Measurements from ENCODE around the gene RAB9A.
"Not testable (repeated sequence)": the region's sequence is repeated elsewhere in the genome, so short reads cannot be mapped to it uniquely, and the experiment has no call there.

RAB9A gene

DNA sequence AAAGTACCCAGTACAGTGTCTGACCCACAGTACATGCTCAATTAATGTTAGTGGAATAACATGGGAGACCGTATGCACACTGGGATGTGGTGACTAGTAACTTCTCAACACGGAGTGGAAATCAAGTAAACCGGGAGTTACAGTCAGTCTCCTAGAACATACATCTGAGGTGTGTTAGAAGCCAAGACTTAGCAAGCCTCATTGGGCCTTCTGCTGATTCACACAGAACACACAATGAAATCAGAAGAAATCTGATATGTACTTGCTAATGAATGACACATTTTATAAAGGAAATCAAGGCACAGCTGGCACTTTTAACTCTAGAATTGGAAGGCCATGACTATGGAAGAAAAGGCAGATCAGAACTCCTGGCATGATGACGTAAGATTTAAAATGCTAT, 32.4 kb downstream of the RAB9A start:
- Histone ChIP-seq H2BK5ac (ENCODE audit: low read length) (no peak overlapping the region), H3K4ac (ENCODE audit: low read length) (no peak overlapping the region), H2BK15ac (ENCODE audit: low read length) (no peak overlapping the region), H2BK120ac (ENCODE audit: low read depth, low read length) (no peak overlapping the region), H3K4me1 (ENCODE audit: control insufficient read depth in 2 of 2, insufficient read depth in 1 of 2, low read depth in 1 of 2, low read length in 2 of 2) (peaks cover 0 to 21% of the 10 kb centered on the region in 2 donors), H3K4me3 (ENCODE audit: low read length in 2 of 2) (no peak overlapping the region), H2AFZ (ENCODE audit: low read length) (no peak overlapping the region), H3K27me3 (ENCODE audit: control insufficient read depth in 3 of 3, insufficient read depth in 3 of 3, low read depth in 1 of 3, low read length in 3 of 3) (no peaks in the 10 kb centered on the region), H3K27ac (replicated peaks; ENCODE audit: low read length) (no peak overlapping the region), H3K23ac (ENCODE audit: low read depth, low read length, poor library complexity) (no peak overlapping the region), H2BK12ac (ENCODE audit: low read length) (no peak overlapping the region), H2AK5ac (ENCODE audit: low read depth, low read length) (no peak overlapping the region), H3K79me1 (ENCODE audit: low read depth, low read length) (no peaks in the 10 kb centered on the region), H3K9ac (ENCODE audit: low read depth, low read length, poor library complexity) (no peak overlapping the region), H4K91ac (ENCODE audit: low read depth, low read length, poor library complexity) (no peak overlapping the region), H3K4me2 (ENCODE audit: insufficient read depth, low read length, poor library complexity, severe bottlenecking) (no peak overlapping the region), H3K36me3 (replicated peaks in 1 of 2; ENCODE audit: control insufficient read depth in 2 of 2, insufficient read depth in 2 of 2, low read length in 2 of 2) (peaks cover 7 to 36% of the 10 kb centered on the region in 2 donors), H4K8ac (ENCODE audit: low read depth, low read length) (no peak overlapping the region), H3K18ac (ENCODE audit: low read length) (no peak overlapping the region), H3K9me3 (replicated peaks in 1 of 2; ENCODE audit: control insufficient read depth in 2 of 2, insufficient read depth in 1 of 2, low read depth in 1 of 2, low read length in 2 of 2) (peaks cover 0 to 4% of the 10 kb centered on the region in 2 donors), H3K14ac (ENCODE audit: low read length) (no peak overlapping the region)
- no peak for DNase-seq (ENCODE audit: low spot score)
- no CpG with 5 or more reads among the region's 4 CpGs for WGBS, 2 donors (ENCODE audit: extremely low coverage in 2 of 2, insufficient read length in 2 of 2, insufficient replicate concordance in 1 of 2)

DNA sequence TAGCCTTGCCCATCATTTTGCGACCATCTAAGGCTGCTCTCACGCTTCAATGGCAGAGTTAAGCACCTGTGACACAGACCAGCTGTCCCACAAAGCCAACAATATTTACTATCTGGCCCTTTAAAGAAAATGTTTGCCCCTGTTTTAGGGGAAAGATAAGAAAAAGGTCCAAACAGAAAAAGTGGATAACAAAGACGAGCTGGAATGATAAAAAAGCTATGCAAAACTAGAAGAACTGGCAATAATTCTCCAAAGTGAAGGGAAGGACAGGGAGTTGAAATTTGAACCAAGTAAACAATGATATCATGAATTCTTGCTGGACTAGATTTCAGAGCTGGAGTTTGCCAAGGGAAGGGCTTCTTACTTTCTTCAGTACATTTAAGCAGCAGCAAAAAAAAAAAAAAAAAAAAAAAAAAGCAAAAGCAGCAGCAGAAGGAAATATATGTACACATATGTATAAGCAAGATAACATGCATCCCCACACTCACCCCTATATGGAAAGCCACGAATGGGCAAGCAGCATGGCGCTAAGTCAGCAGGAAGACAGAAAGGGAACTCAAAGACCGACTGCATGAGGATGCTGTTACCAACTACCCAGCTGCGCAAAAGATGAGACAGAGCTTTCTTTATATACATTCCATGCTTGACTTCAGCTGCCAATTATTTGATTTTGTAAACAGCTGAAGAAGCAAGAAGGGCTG, 33.0 kb downstream of the RAB9A start:
- no peak overlapping the region for H2BK15ac ChIP-seq (ENCODE audit: low read length)
- no peak overlapping the region for H3K23ac ChIP-seq (ENCODE audit: low read depth, low read length, poor library complexity)
- no peak overlapping the region for H2BK12ac ChIP-seq (ENCODE audit: low read length)
- H3K27me3 ChIP-seq (ENCODE audit: control insufficient read depth in 3 of 3, insufficient read depth in 3 of 3, low read depth in 1 of 3, low read length in 3 of 3) = no peaks in the 10 kb centered on the region
- H2AK5ac ChIP-seq (ENCODE audit: low read depth, low read length) = no peak overlapping the region
- H3K27ac ChIP-seq (replicated peaks; ENCODE audit: low read length) = no peak overlapping the region
- peaks cover 0 to 20% of the 10 kb centered on the region in 2 donors for H3K4me1 ChIP-seq (ENCODE audit: control insufficient read depth in 2 of 2, insufficient read depth in 1 of 2, low read depth in 1 of 2, low read length in 2 of 2)
- peaks cover 5 to 30% of the 10 kb centered on the region in 2 donors for H3K36me3 ChIP-seq (replicated peaks in 1 of 2; ENCODE audit: control insufficient read depth in 2 of 2, insufficient read depth in 2 of 2, low read length in 2 of 2)
- H2BK120ac ChIP-seq (ENCODE audit: low read depth, low read length) = no peak overlapping the region
- H3K18ac ChIP-seq (ENCODE audit: low read length) = no peak overlapping the region
- no CpG with 5 or more reads among the region's 7 CpGs for WGBS, 2 donors (ENCODE audit: extremely low coverage in 2 of 2, insufficient read length in 2 of 2, insufficient replicate concordance in 1 of 2)
- H4K8ac ChIP-seq (ENCODE audit: low read depth, low read length) = no peak overlapping the region
- H3K14ac ChIP-seq (ENCODE audit: low read length) = no peak overlapping the region
- H3K4me3 ChIP-seq (ENCODE audit: low read length in 2 of 2) = no peak overlapping the region
- no peak overlapping the region for H3K4me2 ChIP-seq (ENCODE audit: insufficient read depth, low read length, poor library complexity, severe bottlenecking)
- no peak overlapping the region for H3K9ac ChIP-seq (ENCODE audit: low read depth, low read length, poor library complexity)
- no peak overlapping the region for H2AFZ ChIP-seq (ENCODE audit: low read length)
- DNase-seq (ENCODE audit: low spot score) = no peak
- no peak overlapping the region for H4K91ac ChIP-seq (ENCODE audit: low read depth, low read length, poor library complexity)
- peaks cover 0 to 4% of the 10 kb centered on the region in 2 donors for H3K9me3 ChIP-seq (replicated peaks in 1 of 2; ENCODE audit: control insufficient read depth in 2 of 2, insufficient read depth in 1 of 2, low read depth in 1 of 2, low read length in 2 of 2)
- H3K4ac ChIP-seq (ENCODE audit: low read length) = no peak overlapping the region
- H2BK5ac ChIP-seq (ENCODE audit: low read length) = no peak overlapping the region
- no peaks in the 10 kb centered on the region for H3K79me1 ChIP-seq (ENCODE audit: low read depth, low read length)

DNA sequence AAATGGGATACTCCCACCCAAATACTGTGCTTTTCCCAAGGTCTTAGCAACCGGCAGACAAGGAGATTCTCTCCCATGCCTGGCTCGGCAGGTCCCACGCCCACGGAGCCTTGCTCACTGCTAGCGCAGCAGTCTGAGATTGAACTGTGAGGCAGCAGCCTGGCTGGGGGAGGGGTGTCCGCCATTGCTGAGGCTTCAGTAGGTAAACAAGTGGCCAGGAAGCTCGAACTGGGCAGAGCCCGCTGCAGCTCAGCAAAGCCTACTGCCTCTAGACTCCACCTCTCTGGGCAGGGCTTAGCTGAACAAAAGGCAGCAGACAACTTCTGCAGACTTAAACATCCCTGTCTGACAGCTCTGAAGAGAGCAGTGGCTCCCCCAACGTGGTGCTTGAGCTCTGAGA, 36.0 kb downstream of the RAB9A start:
- H2AFZ ChIP-seq (ENCODE audit: low read length); H3K27me3 ChIP-seq (ENCODE audit: control insufficient read depth in 3 of 3, insufficient read depth in 3 of 3, low read depth in 1 of 3, low read length in 3 of 3); H3K27ac ChIP-seq (replicated peaks; ENCODE audit: low read length); H3K18ac ChIP-seq (ENCODE audit: low read length); H3K4me1 ChIP-seq (ENCODE audit: control insufficient read depth in 2 of 2, insufficient read depth in 1 of 2, low read depth in 1 of 2, low read length in 2 of 2); H3K14ac ChIP-seq (ENCODE audit: low read length); H3K9me3 ChIP-seq (replicated peaks in 1 of 2; ENCODE audit: control insufficient read depth in 2 of 2, insufficient read depth in 1 of 2, low read depth in 1 of 2, low read length in 2 of 2); H3K4me2 ChIP-seq (ENCODE audit: insufficient read depth, low read length, poor library complexity, severe bottlenecking); H3K4me3 ChIP-seq (ENCODE audit: low read length in 2 of 2); H3K79me1 ChIP-seq (ENCODE audit: low read depth, low read length); H3K23ac ChIP-seq (ENCODE audit: low read depth, low read length, poor library complexity); H2BK120ac ChIP-seq (ENCODE audit: low read depth, low read length); H3K9ac ChIP-seq (ENCODE audit: low read depth, low read length, poor library complexity); H4K91ac ChIP-seq (ENCODE audit: low read depth, low read length, poor library complexity); H2BK5ac ChIP-seq (ENCODE audit: low read length); H2AK5ac ChIP-seq (ENCODE audit: low read depth, low read length); H3K4ac ChIP-seq (ENCODE audit: low read length); H2BK12ac ChIP-seq (ENCODE audit: low read length); H4K8ac ChIP-seq (ENCODE audit: low read depth, low read length); H2BK15ac ChIP-seq (ENCODE audit: low read length); DNase-seq (ENCODE audit: low spot score): not testable (repeated sequence)
- WGBS, 2 donors (ENCODE audit: extremely low coverage in 2 of 2, insufficient read length in 2 of 2, insufficient replicate concordance in 1 of 2) = no CpG with 5 or more reads among the region's 9 CpGs
- H3K36me3 ChIP-seq (replicated peaks in 1 of 2; ENCODE audit: control insufficient read depth in 2 of 2, insufficient read depth in 2 of 2, low read length in 2 of 2) = peaks cover 2 to 20% of the 10 kb centered on the region in 2 donors

DNA sequence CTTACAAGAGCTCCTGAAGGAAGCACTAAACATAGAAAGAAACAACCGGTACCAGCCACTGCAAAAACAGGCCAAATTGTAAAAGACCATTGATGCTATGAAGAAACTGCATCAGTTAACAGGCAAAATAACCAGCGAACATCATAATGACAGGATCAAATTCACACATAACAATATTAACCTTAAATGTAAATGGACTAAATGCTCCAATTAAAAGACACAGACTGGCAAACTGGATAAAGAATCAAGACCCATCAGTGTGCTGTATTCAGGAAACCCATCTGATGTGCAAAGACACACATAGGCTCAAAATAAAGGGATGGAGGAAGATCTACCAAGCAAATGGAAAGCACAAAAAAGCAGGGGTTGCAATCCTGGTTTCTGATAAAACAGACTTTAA, 37.7 kb downstream of the RAB9A start:
- no CpG with 5 or more reads among the region's 2 CpGs for WGBS, 2 donors (ENCODE audit: extremely low coverage in 2 of 2, insufficient read length in 2 of 2, insufficient replicate concordance in 1 of 2)
- H2BK120ac ChIP-seq (ENCODE audit: low read depth, low read length) = not testable (repeated sequence)

More for the DNA sequence above, 37.7 kb downstream of the RAB9A start:
- not testable (repeated sequence) for H2AK5ac ChIP-seq (ENCODE audit: low read depth, low read length); H2BK5ac ChIP-seq (ENCODE audit: low read length); H3K9me3 ChIP-seq (replicated peaks in 1 of 2; ENCODE audit: control insufficient read depth in 2 of 2, insufficient read depth in 1 of 2, low read depth in 1 of 2, low read length in 2 of 2); H3K23ac ChIP-seq (ENCODE audit: low read depth, low read length, poor library complexity); H2BK15ac ChIP-seq (ENCODE audit: low read length); H3K79me1 ChIP-seq (ENCODE audit: low read depth, low read length); H3K18ac ChIP-seq (ENCODE audit: low read length); H3K4me1 ChIP-seq (ENCODE audit: control insufficient read depth in 2 of 2, insufficient read depth in 1 of 2, low read depth in 1 of 2, low read length in 2 of 2); H4K8ac ChIP-seq (ENCODE audit: low read depth, low read length); DNase-seq (ENCODE audit: low spot score); H2AFZ ChIP-seq (ENCODE audit: low read length); H4K91ac ChIP-seq (ENCODE audit: low read depth, low read length, poor library complexity); H3K27me3 ChIP-seq (ENCODE audit: control insufficient read depth in 3 of 3, insufficient read depth in 3 of 3, low read depth in 1 of 3, low read length in 3 of 3); H3K4me2 ChIP-seq (ENCODE audit: insufficient read depth, low read length, poor library complexity, severe bottlenecking); H3K14ac ChIP-seq (ENCODE audit: low read length); H2BK12ac ChIP-seq (ENCODE audit: low read length); H3K4me3 ChIP-seq (ENCODE audit: low read length in 2 of 2); H3K27ac ChIP-seq (replicated peaks; ENCODE audit: low read length); H3K9ac ChIP-seq (ENCODE audit: low read depth, low read length, poor library complexity); H3K4ac ChIP-seq (ENCODE audit: low read length)
- H3K36me3 ChIP-seq (replicated peaks in 1 of 2; ENCODE audit: control insufficient read depth in 2 of 2, insufficient read depth in 2 of 2, low read length in 2 of 2) = peaks cover 0 to 12% of the 10 kb centered on the region in 2 donors

Data from neuronal stem cell (in vitro differentiated cells).